Superior temporal gyrus (tissue), 1 donor: Measurements from ENCODE around the gene ARHGAP44.

Experiments
- DNase-seq: peaks from one replicate; pipeline ENCODE4 v3.0.0-alpha.2; 2016; ENCODE audit errors: extremely low spot score

ARHGAP44 gene

GRCh38 chr17:12994341-12995074 is 205.2 kb downstream of the ARHGAP44 start:
- DNase-seq, result no peak

GRCh38 chr17:12995106-12995895 is 206.0 kb downstream of the ARHGAP44 start:
- DNase-seq, result no peak

- DNase-seq, result no peak
Measured at GRCh38 chr17:12995896-12996295, 206.6 kb downstream of the ARHGAP44 start.

- no peak for DNase-seq
Measured at GRCh38 chr17:12996357-12996756, 207.1 kb downstream of the ARHGAP44 start.

- DNase-seq, result no peak
Measured at GRCh38 chr17:12996941-12997340, 207.6 kb downstream of the ARHGAP44 start.

GRCh38 chr17:12998461-12998860 is 209.2 kb downstream of the ARHGAP44 start:
- DNase-seq, result no peak

GRCh38 chr17:12998874-12999273 is 209.6 kb downstream of the ARHGAP44 start:
- DNase-seq, result no peak

GRCh38 chr17:13000561-13000960 is 211.3 kb downstream of the ARHGAP44 start:
- DNase-seq, result no peak

- DNase-seq, result no peak
Measured at GRCh38 chr17:13001991-13002615, 212.8 kb downstream of the ARHGAP44 start.

GRCh38 chr17:13002761-13003453 is 213.6 kb downstream of the ARHGAP44 start:
- DNase-seq, result peak; percentile 95

- DNase-seq, result no peak
Measured at GRCh38 chr17:13003454-13003851, 214.2 kb downstream of the ARHGAP44 start.

GRCh38 chr17:13003927-13004326 is 214.6 kb downstream of the ARHGAP44 start:
- no peak for DNase-seq

GRCh38 chr17:13004336-13004735 is 215.0 kb downstream of the ARHGAP44 start:
- no peak for DNase-seq

- no peak for DNase-seq
Measured at GRCh38 chr17:13005530-13005929, 216.2 kb downstream of the ARHGAP44 start.

- DNase-seq, result no peak
Measured at GRCh38 chr17:13008461-13008860, 219.2 kb downstream of the ARHGAP44 start.

GRCh38 chr17:13010959-13011358 is 221.7 kb downstream of the ARHGAP44 start:
- no peak for DNase-seq

- DNase-seq, result no peak
Measured at GRCh38 chr17:13014801-13015200, 225.5 kb downstream of the ARHGAP44 start.

- peak; percentile 13 for DNase-seq
Measured at GRCh38 chr17:13016881-13017654, 227.8 kb downstream of the ARHGAP44 start.

GRCh38 chr17:13017655-13018459 is 228.6 kb downstream of the ARHGAP44 start, which contains the start of gene ELAC2:
TSS of gene ELAC2 (minus strand) at chr17:13018027. CDS start at chr17:13017947, 80 bp downstream.
- DNase-seq, result peak; percentile 100

- no peak for DNase-seq
Measured at GRCh38 chr17:13024016-13024415, 234.7 kb downstream of the ARHGAP44 start.
